Smooth muscle cell (in vitro differentiated cells): ENCODE data around the gene FAM169A. TPM values are rescaled to one million over a fixed set of nuclear protein-coding genes. Genes with fewer than 3 reads are reported as not detected.

Source experiments
- DNase-seq: peaks from one replicate; lab custom pipeline; 2025; ENCODE audit not compliant: unreplicated experiment; lab: John Stamatoyannopoulos, UW
- H2AFZ ChIP-seq: fragments of 200-600 bp; sonication (generic); 2 replicates; pipeline ENCODE4 v1.6.0; 2016; ENCODE audit warnings: antibody characterized with exemption, low read depth, mild to moderate bottlenecking
- H3F3A ChIP-seq: fragments of 200-600 bp; sonication (generic); 2 replicates; pipeline ENCODE4 v1.6.0; 2017; ENCODE audit warnings: antibody characterized with exemption, low read depth
- H3K27ac ChIP-seq: fragments of 200-600 bp; sonication (generic); 2 replicates; pipeline ENCODE4 v1.5.1; 2016; ENCODE audit warnings: low read depth, mild to moderate bottlenecking
- H3K27me3 ChIP-seq: fragments of 200-600 bp; sonication (generic); 2 replicates; pipeline ENCODE4 v1.6.1; 2016; ENCODE audit warnings: low read depth, mild to moderate bottlenecking
- H3K36me3 ChIP-seq: fragments of 200-600 bp; sonication (generic); 2 replicates; pipeline ENCODE4 v1.5.1; 2016; ENCODE audit warnings: low read depth
- H3K4me1 ChIP-seq: fragments of 200-600 bp; sonication (generic); 2 replicates; pipeline ENCODE4 v1.5.1; 2016; ENCODE audit warnings: low read depth
- H3K4me2 ChIP-seq: fragments of 200-600 bp; sonication (generic); 2 replicates; pipeline ENCODE4 v1.6.0; 2016; ENCODE audit warnings: mild to moderate bottlenecking
- H3K4me3 ChIP-seq: fragments of 200-600 bp; sonication (generic); 2 replicates; pipeline ENCODE4 v1.5.1; 2016; ENCODE audit warnings: mild to moderate bottlenecking
- H3K79me2 ChIP-seq: fragments of 200-600 bp; sonication (generic); 2 replicates; pipeline ENCODE4 v1.6.0; 2016; ENCODE audit warnings: low read depth, mild to moderate bottlenecking
- H3K9ac ChIP-seq: fragments of 200-600 bp; sonication (generic); 2 replicates; pipeline ENCODE4 v1.6.0; 2016; ENCODE audit warnings: low read depth
- H3K9me3 ChIP-seq: fragments of 200-600 bp; sonication (generic); replicated peaks from 2 replicates; pipeline ENCODE4 v1.5.1; 2016; ENCODE audit warnings: low read depth
- H4K20me1 ChIP-seq: fragments of 200-600 bp; sonication (generic); 2 replicates; pipeline ENCODE4 v1.6.0; 2016; ENCODE audit warnings: low read depth
- WGBS: methylation state at CpG from one replicate; pipeline ENCODE4 v1.1.7; 2016; ENCODE audit warnings: low lambda C conversion rate; 5-methylcytosine and 5-hydroxymethylcytosine counted together
- polyA plus RNA-seq: library from polyadenylated mRNA; unstranded; fragments of >200 nt; fragmentation: Nextera tagmentation; extraction: Ambion mirVana; gene quantifications from 2 replicates; pipeline ENCODE4 v1.2.1, GENCODE V29; 2016
- total RNA-seq: library from RNA; depleted of rRNA; stranded (reverse); fragments of >200 nt; gene quantifications from 2 replicates; pipeline ENCODE4 v1.2.3, GENCODE V29; 2014
- TF ChIP-seq, protein P1 (sequence below): fragments of 200-600 bp; sonication (generic); IDR thresholded peaks from 2 replicates; pipeline ENCODE4 v1.5.1; 2017; ENCODE audit warnings: borderline replicate concordance, mild to moderate bottlenecking, antibody characterized with exemption; ENCODE audit not compliant: insufficient read depth, poor library complexity, severe bottlenecking

FAM169A gene
- total and polyA plus RNA-seq, 2 experiments from 2014 or later = 0.70 to 4.0 TPM

DNA sequence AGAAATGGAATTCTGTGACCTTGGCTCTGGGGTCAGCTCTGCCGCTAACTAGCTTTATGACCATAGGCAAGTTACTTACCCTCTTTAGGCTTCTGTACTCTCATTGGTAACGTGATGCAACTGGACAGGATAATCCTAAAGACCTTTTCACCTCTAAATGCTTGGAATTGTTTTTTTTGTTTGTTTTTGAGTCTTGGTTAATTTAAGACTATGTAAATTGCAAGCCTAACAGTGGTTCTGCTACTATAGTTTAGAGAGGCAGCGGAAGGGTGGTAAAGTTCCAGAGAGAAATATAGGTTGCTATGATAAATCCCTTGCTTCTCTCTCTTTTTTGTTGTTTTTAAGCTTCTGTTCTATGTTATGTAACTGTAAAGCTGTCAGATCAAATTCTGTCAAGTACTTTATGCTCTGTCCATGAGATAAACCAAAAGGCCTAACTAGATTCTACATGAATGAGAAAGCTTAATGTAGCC, 17.6 kb downstream of the FAM169A start:
- no peak overlapping the region for H3K4me3 ChIP-seq
- H3K9me3 ChIP-seq = no peaks in the 10 kb centered on the region
- no peaks in the 10 kb centered on the region for H3K27me3 ChIP-seq
- H3F3A ChIP-seq = no peaks in the 10 kb centered on the region
- H3K27ac ChIP-seq = no peak overlapping the region
- peaks cover 20% of the 10 kb centered on the region for H3K79me2 ChIP-seq
- H3K4me2 ChIP-seq = no peak overlapping the region
- TF ChIP-seq, protein P1, sequence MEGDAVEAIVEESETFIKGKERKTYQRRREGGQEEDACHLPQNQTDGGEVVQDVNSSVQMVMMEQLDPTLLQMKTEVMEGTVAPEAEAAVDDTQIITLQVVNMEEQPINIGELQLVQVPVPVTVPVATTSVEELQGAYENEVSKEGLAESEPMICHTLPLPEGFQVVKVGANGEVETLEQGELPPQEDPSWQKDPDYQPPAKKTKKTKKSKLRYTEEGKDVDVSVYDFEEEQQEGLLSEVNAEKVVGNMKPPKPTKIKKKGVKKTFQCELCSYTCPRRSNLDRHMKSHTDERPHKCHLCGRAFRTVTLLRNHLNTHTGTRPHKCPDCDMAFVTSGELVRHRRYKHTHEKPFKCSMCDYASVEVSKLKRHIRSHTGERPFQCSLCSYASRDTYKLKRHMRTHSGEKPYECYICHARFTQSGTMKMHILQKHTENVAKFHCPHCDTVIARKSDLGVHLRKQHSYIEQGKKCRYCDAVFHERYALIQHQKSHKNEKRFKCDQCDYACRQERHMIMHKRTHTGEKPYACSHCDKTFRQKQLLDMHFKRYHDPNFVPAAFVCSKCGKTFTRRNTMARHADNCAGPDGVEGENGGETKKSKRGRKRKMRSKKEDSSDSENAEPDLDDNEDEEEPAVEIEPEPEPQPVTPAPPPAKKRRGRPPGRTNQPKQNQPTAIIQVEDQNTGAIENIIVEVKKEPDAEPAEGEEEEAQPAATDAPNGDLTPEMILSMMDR = no peak
- H3K9ac ChIP-seq = no peak overlapping the region
- no peak overlapping the region for H2AFZ ChIP-seq
- WGBS = 48% methylated on average over 3 of the region's 3 CpGs
- H3K4me1 ChIP-seq = no peaks in the 10 kb centered on the region
- H3K36me3 ChIP-seq = no peaks in the 10 kb centered on the region
- no peaks in the 10 kb centered on the region for H4K20me1 ChIP-seq
- DNase-seq = no peak

DNA sequence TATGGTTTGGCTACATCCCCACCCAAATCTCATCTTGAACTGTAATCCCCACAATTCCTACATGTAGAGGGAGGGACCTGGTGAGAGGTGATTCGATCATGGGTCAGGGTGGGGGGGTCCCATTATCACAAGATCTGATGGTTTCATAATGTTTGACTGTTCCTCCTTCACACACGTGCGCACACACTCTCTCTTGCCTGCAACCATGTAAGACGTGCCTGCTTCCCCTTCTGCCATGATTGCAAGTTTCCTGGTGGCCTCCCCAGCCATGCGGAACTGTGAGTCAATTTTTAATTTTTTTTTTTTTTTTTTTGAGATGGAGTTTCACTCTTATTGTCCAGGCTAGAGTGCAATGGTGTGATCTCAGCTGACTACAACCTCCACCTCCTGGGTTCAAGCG, 27.0 kb downstream of the FAM169A start:
- no peak overlapping the region for H3K9ac ChIP-seq
- H3K9me3 ChIP-seq = no peaks in the 10 kb centered on the region
- H3K36me3 ChIP-seq = no peaks in the 10 kb centered on the region
- no peaks in the 10 kb centered on the region for H3F3A ChIP-seq
- H4K20me1 ChIP-seq = no peaks in the 10 kb centered on the region
- H3K79me2 ChIP-seq = peaks cover 23% of the 10 kb centered on the region
- H3K27ac ChIP-seq = no peak overlapping the region
- DNase-seq = no peak
- H3K4me1 ChIP-seq = no peaks in the 10 kb centered on the region
- WGBS = 96% methylated on average over 6 of the region's 6 CpGs
- no peak overlapping the region for H2AFZ ChIP-seq
- TF ChIP-seq, protein P1 = no peak
- no peak overlapping the region for H3K4me2 ChIP-seq
- H3K4me3 ChIP-seq = no peak overlapping the region
- H3K27me3 ChIP-seq = no peaks in the 10 kb centered on the region

GRCh38 chr5:74838262-74838661, 27.9 kb downstream of the FAM169A start:
- 83% methylated on average over 2 of the region's 2 CpGs for WGBS
- TF ChIP-seq, protein P1 = no peak
- H3K27me3 ChIP-seq = no peaks in the 10 kb centered on the region

DNA sequence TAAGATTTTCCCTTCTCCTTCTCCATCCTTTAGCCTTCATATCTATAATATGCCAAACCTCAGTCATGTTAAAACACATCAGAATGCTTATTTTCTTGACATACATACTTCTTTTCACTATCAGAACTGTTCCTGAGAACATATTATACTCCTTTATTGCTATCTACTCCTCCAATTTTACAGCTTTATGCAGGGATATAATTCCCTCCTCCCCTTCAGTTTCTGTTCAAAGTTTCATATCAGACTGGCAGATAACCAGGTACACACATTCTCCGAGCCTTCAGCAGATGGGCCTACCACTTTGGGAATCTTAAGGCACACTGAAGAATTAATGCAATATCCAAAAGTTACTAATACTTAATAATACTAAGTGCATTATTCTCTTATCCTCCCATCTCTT, 29.1 kb downstream of the FAM169A start:
- TF ChIP-seq, protein P1 = no peak
- WGBS = 97% methylated on average over 1 of the region's 1 CpG
- no peaks in the 10 kb centered on the region for H3K27me3 ChIP-seq
- H3K79me2 ChIP-seq = peaks cover 5% of the 10 kb centered on the region
- H3K9ac ChIP-seq = no peak overlapping the region
- H2AFZ ChIP-seq = no peak overlapping the region
- no peak overlapping the region for H3K27ac ChIP-seq
- no peaks in the 10 kb centered on the region for H3K4me1 ChIP-seq
- no peaks in the 10 kb centered on the region for H3K9me3 ChIP-seq
- no peak overlapping the region for H3K4me3 ChIP-seq
- H3K36me3 ChIP-seq = no peaks in the 10 kb centered on the region
- H4K20me1 ChIP-seq = no peaks in the 10 kb centered on the region
- no peak for DNase-seq
- H3K4me2 ChIP-seq = no peak overlapping the region
- H3F3A ChIP-seq = no peaks in the 10 kb centered on the region

More at GRCh38 chr5:74838262-74838661, 27.9 kb downstream of the FAM169A start:
- DNase-seq = no peak
- Histone ChIP-seq H3K9me3 (no peaks in the 10 kb centered on the region), H4K20me1 (no peaks in the 10 kb centered on the region), H3K27ac (no peak overlapping the region), H3F3A (no peaks in the 10 kb centered on the region), H3K4me1 (no peaks in the 10 kb centered on the region), H3K36me3 (no peaks in the 10 kb centered on the region), H3K9ac (no peak overlapping the region), H2AFZ (no peak overlapping the region), H3K4me3 (no peak overlapping the region), H3K4me2 (no peak overlapping the region), H3K79me2 (peaks cover 14% of the 10 kb centered on the region)
